ENCODE data around the gene CERS2. TPM values are rescaled to one million over a fixed set of nuclear protein-coding genes. Genes with fewer than 3 reads are reported as not detected.
A peak's percentile ranks its signal among the peaks of the same experiment; 100 is the strongest.

Gene CERS2
- total and polyA plus RNA-seq, 2 donors = 75.1 to 131 TPM

- H3K4me1 ChIP-seq (ENCODE audit: insufficient read depth) = peaks cover 4% of the 10 kb centered on the region
- DNase-seq (ENCODE audit: extremely low spot score) = no peak
- WGBS = 59% methylated on average over 6 of the region's 6 CpGs
- no peak overlapping the region for H3K4me3 ChIP-seq (ENCODE audit: low read depth, low read length)
- no peaks in the 10 kb centered on the region for H3K36me3 ChIP-seq (ENCODE audit: insufficient read depth)
- H3K27ac ChIP-seq (ENCODE audit: low read depth) = peak overlapping the region; percentile 26
These were observed 2.8 kb downstream of the CERS2 start for GRCh38 chr1:150971583-150972416.

DNA sequence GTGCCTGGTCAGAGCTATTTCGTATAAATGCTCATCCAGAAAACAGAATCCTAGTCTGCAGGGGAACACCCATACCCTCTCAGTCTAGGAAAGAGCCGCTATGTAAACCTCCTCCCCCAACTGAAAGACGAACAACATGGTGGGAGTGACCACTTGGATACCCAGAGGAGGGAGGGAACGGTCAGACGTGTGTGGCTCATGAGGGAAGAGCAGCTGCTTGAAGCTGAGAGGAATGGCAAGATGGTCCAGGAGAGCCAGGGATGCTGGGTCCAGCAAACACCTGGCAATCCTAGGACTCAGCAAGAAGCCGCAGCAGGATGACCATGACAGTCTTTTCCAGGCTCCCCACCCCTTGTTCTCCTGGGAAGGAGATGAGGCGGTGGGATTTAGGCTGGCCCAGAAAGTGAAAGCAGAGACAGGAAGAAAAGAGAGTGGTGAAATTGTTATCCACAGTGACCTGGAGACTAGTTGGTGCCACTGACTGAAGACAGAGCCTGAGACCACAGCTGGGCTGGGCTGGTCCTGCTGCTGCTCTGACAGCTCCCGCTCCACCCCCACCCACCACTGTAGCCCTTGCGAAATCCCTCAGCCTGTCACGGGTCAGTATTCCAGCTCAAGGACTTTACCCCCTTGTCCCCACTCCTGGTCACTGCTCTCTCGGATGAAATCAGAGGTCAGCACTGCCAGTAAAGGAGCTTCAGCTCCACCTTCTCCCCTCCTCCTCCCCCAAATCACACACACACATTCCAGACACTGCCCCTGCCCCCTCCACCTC, 3.6 kb downstream of the CERS2 start:
- Histone ChIP-seq H3K36me3 (ENCODE audit: insufficient read depth) (peaks cover under 1% of the 10 kb centered on the region), H3K4me1 (ENCODE audit: insufficient read depth) (peaks cover 4% of the 10 kb centered on the region), H3K4me3 (ENCODE audit: low read depth, low read length) (no peak overlapping the region), H3K27ac (ENCODE audit: low read depth) (peak overlapping the region; percentile 26)
- DNase-seq (ENCODE audit: extremely low spot score) = no peak
- 35% methylated on average over 11 of the region's 11 CpGs for WGBS

- peaks cover 2% of the 10 kb centered on the region for H3K36me3 ChIP-seq (ENCODE audit: insufficient read depth)
- DNase-seq (ENCODE audit: extremely low spot score) = no peak
- peaks cover 4% of the 10 kb centered on the region for H3K4me1 ChIP-seq (ENCODE audit: insufficient read depth)
- WGBS = 79% methylated on average over 3 of the region's 3 CpGs
- no peak overlapping the region for H3K27ac ChIP-seq (ENCODE audit: low read depth)
- H3K4me3 ChIP-seq (ENCODE audit: low read depth, low read length) = no peak overlapping the region
These were observed 5.0 kb downstream of the CERS2 start for GRCh38 chr1:150969626-150970025.

GRCh38 chr1:150968491-150968890, 6.1 kb downstream of the CERS2 start:
- no peak for DNase-seq (ENCODE audit: extremely low spot score)
- H3K4me3 ChIP-seq (ENCODE audit: low read depth, low read length) = no peak overlapping the region
- H3K36me3 ChIP-seq (ENCODE audit: insufficient read depth) = peaks cover 2% of the 10 kb centered on the region
- H3K4me1 ChIP-seq (ENCODE audit: insufficient read depth) = peaks cover 2% of the 10 kb centered on the region
- H3K27ac ChIP-seq (ENCODE audit: low read depth) = no peak overlapping the region
- WGBS = 91% methylated on average over 4 of the region's 4 CpGs

DNA sequence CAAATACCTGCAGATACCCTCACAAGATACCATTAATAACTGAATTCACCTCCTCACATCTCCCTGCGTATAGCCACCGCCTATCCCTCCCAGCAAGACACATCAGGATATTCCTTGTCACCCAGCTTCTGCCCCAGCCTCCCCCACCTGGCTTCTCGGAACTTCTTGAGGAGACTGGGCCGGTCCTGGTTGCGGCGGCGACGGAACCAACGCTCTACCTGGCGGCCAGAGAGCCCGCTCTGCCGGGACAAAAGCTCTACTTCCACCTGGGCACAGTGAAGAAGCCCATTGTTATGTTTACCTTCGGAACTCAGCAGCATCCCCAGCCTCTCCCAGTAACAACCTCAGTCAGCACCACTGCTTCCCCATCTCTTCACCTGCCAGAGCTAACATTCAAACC, 6.7 kb downstream of the CERS2 start:
- WGBS = 96% methylated on average over 13 of the region's 13 CpGs
- DNase-seq (ENCODE audit: extremely low spot score) = no peak
- H3K36me3 ChIP-seq (ENCODE audit: insufficient read depth) = peaks cover 2% of the 10 kb centered on the region
- no peak overlapping the region for H3K4me3 ChIP-seq (ENCODE audit: low read depth, low read length)
- H3K4me1 ChIP-seq (ENCODE audit: insufficient read depth) = no peaks in the 10 kb centered on the region
- H3K27ac ChIP-seq (ENCODE audit: low read depth) = no peak overlapping the region

GRCh38 chr1:150966011-150966410, 8.6 kb downstream of the CERS2 start:
- Histone ChIP-seq H3K36me3 (ENCODE audit: insufficient read depth) (peaks cover 2% of the 10 kb centered on the region), H3K4me1 (ENCODE audit: insufficient read depth) (no peaks in the 10 kb centered on the region)
- WGBS = 70% methylated on average over 6 of the region's 6 CpGs

GRCh38 chr1:150965605-150966004, 9.0 kb downstream of the CERS2 start:
- WGBS = 87% methylated on average over 4 of the region's 4 CpGs
- Histone ChIP-seq H3K4me1 (ENCODE audit: insufficient read depth) (no peaks in the 10 kb centered on the region), H3K27ac (ENCODE audit: low read depth) (no peak overlapping the region), H3K4me3 (ENCODE audit: low read depth, low read length) (no peak overlapping the region), H3K36me3 (ENCODE audit: insufficient read depth) (peaks cover 2% of the 10 kb centered on the region)
- DNase-seq (ENCODE audit: extremely low spot score) = no peak

More at GRCh38 chr1:150966011-150966410, 8.6 kb downstream of the CERS2 start:
- Histone ChIP-seq H3K27ac (ENCODE audit: low read depth) (no peak overlapping the region), H3K4me3 (ENCODE audit: low read depth, low read length) (no peak overlapping the region)
- DNase-seq (ENCODE audit: extremely low spot score) = no peak

- no peaks in the 10 kb centered on the region for H3K4me1 ChIP-seq (ENCODE audit: insufficient read depth)
- H3K27ac ChIP-seq (ENCODE audit: low read depth) = no peak overlapping the region
- peaks cover 3% of the 10 kb centered on the region for H3K36me3 ChIP-seq (ENCODE audit: insufficient read depth)
- no peak overlapping the region for H3K4me3 ChIP-seq (ENCODE audit: low read depth, low read length)
- 80% methylated on average over 5 of the region's 5 CpGs for WGBS
- no peak for DNase-seq (ENCODE audit: extremely low spot score)
These were observed 10.5 kb downstream of the CERS2 start for GRCh38 chr1:150964164-150964489.

- Histone ChIP-seq H3K4me1 (ENCODE audit: insufficient read depth) (no peaks in the 10 kb centered on the region), H3K4me3 (ENCODE audit: low read depth, low read length) (no peak overlapping the region), H3K36me3 (ENCODE audit: insufficient read depth) (peaks cover 5% of the 10 kb centered on the region), H3K27ac (ENCODE audit: low read depth) (no peak overlapping the region)
- no peak for DNase-seq (ENCODE audit: extremely low spot score)
- WGBS = 88% methylated on average over 10 of the region's 10 CpGs
These were observed 11.1 kb downstream of the CERS2 start for GRCh38 chr1:150963321-150964163.

DNA sequence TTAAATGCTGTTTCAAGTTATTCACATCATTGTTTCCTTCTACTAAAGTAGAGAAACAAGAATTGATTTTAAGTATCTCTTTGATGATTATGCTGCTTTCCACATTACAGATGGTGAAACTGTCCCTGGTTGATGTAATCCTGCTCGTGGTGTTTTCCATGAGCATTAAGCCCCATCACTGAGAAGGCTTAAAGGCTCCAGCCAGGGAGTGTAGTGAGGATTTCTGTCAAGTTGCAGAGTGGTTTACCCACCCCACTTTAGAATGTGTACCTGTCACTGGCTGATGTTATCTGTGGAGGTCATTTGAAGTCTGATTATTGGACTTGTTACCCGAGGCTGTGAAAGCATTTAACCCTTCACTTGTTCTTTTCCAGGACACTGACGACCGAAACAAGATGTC, 12.9 kb downstream of the CERS2 start:
- Histone ChIP-seq H3K4me3 (ENCODE audit: low read depth, low read length) (no peak overlapping the region), H3K4me1 (ENCODE audit: insufficient read depth) (no peaks in the 10 kb centered on the region), H3K36me3 (ENCODE audit: insufficient read depth) (peaks cover 5% of the 10 kb centered on the region), H3K27ac (ENCODE audit: low read depth) (no peak overlapping the region)
- DNase-seq (ENCODE audit: extremely low spot score) = no peak
- WGBS = 60% methylated on average over 4 of the region's 4 CpGs

DNA sequence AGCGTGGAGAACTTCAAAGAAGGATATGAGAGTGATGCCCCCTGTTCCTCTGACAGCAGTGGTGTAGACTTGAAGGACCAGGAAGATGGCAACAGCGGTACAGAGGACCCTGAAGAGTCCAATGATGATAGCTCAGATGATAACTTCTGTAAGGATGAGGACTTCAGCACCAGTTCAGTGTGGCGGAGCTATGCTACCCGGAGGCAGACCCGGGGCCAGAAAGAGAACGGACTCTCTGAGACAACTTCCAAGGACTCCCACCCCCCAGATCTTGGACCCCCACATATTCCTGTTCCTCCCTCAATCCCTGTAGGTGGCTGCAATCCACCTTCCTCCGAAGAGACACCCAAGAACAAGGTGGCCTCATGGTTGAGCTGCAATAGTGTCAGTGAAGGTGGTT, 14.0 kb downstream of the CERS2 start:
- H3K36me3 ChIP-seq (ENCODE audit: insufficient read depth) = peaks cover 3% of the 10 kb centered on the region
- no peak for DNase-seq (ENCODE audit: extremely low spot score)

GRCh38 chr1:150957666-150958065, 17.0 kb downstream of the CERS2 start:
- WGBS = 97% methylated on average over 11 of the region's 11 CpGs
- Histone ChIP-seq H3K4me1 (ENCODE audit: insufficient read depth) (no peaks in the 10 kb centered on the region), H3K36me3 (ENCODE audit: insufficient read depth) (peaks cover 5% of the 10 kb centered on the region), H3K27ac (ENCODE audit: low read depth) (no peak overlapping the region), H3K4me3 (ENCODE audit: low read depth, low read length) (no peak overlapping the region)
- no peak for DNase-seq (ENCODE audit: extremely low spot score)

More for the DNA sequence above, 14.0 kb downstream of the CERS2 start:
- 96% methylated on average over 7 of the region's 7 CpGs for WGBS
- H3K27ac ChIP-seq (ENCODE audit: low read depth) = no peak overlapping the region
- H3K4me1 ChIP-seq (ENCODE audit: insufficient read depth) = no peaks in the 10 kb centered on the region
- no peak overlapping the region for H3K4me3 ChIP-seq (ENCODE audit: low read depth, low read length)

DNA sequence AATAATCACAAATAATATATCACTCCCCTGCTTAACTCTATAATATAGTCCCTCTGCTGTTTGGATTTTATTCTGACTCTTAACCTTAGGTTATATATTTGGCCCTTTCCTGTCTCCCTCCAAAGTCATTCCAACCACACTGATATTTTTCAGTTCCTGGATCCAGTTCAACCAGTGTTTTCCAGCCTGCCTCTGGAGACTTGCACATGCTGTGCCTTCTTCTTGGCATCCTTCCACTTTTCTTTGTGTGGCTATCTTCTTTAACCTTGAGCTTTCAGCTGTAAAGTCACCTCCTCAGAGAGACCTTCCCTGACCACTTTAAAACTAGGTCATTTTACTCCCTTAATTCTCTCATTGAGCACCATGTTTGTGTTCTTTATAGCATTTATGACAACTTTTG, 19.4 kb downstream of the CERS2 start:
- H3K27ac ChIP-seq (ENCODE audit: low read depth) = no peak overlapping the region
- no peak for DNase-seq (ENCODE audit: extremely low spot score)
- peaks cover 10% of the 10 kb centered on the region for H3K36me3 ChIP-seq (ENCODE audit: insufficient read depth)
- no peak overlapping the region for H3K4me3 ChIP-seq (ENCODE audit: low read depth, low read length)
- H3K4me1 ChIP-seq (ENCODE audit: insufficient read depth) = no peaks in the 10 kb centered on the region
